Brain microvascular endothelial cell (primary cell): ENCODE measurements around the gene RAB40C.

Experiments used
- DNase-seq: peaks from one replicate; pipeline ENCODE4 v3.0.0-alpha.2; 2020
- H3K27ac ChIP-seq: fragments of 250-450 bp; sonication (Bioruptor Pico); 2 replicates; pipeline ENCODE4 v1.5.1; 2020; ENCODE audit warnings: mild to moderate bottlenecking, moderate library complexity
- H3K27me3 ChIP-seq: fragments of 250-450 bp; sonication (Bioruptor Pico); replicated peaks from 2 replicates; pipeline ENCODE4 v1.5.1; 2020; ENCODE audit warnings: mild to moderate bottlenecking
- H3K36me3 ChIP-seq: fragments of 250-450 bp; sonication (Bioruptor Pico); replicated peaks from 2 replicates; pipeline ENCODE4 v1.5.1; 2020; ENCODE audit warnings: mild to moderate bottlenecking
- H3K4me3 ChIP-seq: 2 replicates; pipeline ENCODE4 v1.5.1; 2011; ENCODE audit warnings: low read depth, mild to moderate bottlenecking, control low read depth, low read length, moderate library complexity
- CTCF ChIP-seq: IDR thresholded peaks from 2 replicates; pipeline ENCODE4 v1.5.1; 2011; ENCODE audit warnings: low read depth, mild to moderate bottlenecking, moderate library complexity, low read length, control low read depth, inconsistent platforms; ENCODE audit errors: missing control alignments
- in situ Hi-C: cut with HindIII; loops from 2 replicates; pipeline ENCODE4 v1.10.0; 2017; ENCODE audit warnings: low sequenced_read_pairs, low pct_ligation_motif_present

RAB40C gene

GRCh38 chr16:642189-643049 is 52.6 kb downstream of the RAB40C start:
- no peak overlapping the region for H3K27ac ChIP-seq
- in situ Hi-C loops: no loop called here
- H3K27me3 ChIP-seq: no peaks in the 10 kb centered on the region
- TF ChIP-seq CTCF: no peak
- H3K4me3 ChIP-seq: peak overlapping the region; percentile 53
- DNase-seq: no peak
- no peaks in the 10 kb centered on the region for H3K36me3 ChIP-seq

- Histone ChIP-seq H3K27ac (no peak overlapping the region), H3K4me3 (peak overlapping the region; percentile 53), H3K27me3 (no peaks in the 10 kb centered on the region), H3K36me3 (no peaks in the 10 kb centered on the region)
- in situ Hi-C loops: no loop called here
- TF ChIP-seq CTCF: no peak
- no peak for DNase-seq
These were observed 53.1 kb downstream of the RAB40C start for GRCh38 chr16:643050-643368.

- Histone ChIP-seq H3K27me3 (no peaks in the 10 kb centered on the region), H3K36me3 (no peaks in the 10 kb centered on the region), H3K4me3 (no peak overlapping the region), H3K27ac (no peak overlapping the region)
- in situ Hi-C loops: no loop called here
- TF ChIP-seq CTCF: no peak
- no peak for DNase-seq
These were observed 54.7 kb downstream of the RAB40C start for GRCh38 chr16:644556-644955.

GRCh38 chr16:645852-646678 is 56.2 kb downstream of the RAB40C start:
- DNase-seq: no peak
- no peaks in the 10 kb centered on the region for H3K27me3 ChIP-seq
- no peak for TF ChIP-seq CTCF
- no peaks in the 10 kb centered on the region for H3K36me3 ChIP-seq
- H3K4me3 ChIP-seq: no peak overlapping the region
- H3K27ac ChIP-seq: no peak overlapping the region
- in situ Hi-C loops: no loop called here

- H3K27me3 ChIP-seq: no peaks in the 10 kb centered on the region
- in situ Hi-C loops: no loop called here
- H3K27ac ChIP-seq: no peak overlapping the region
- no peaks in the 10 kb centered on the region for H3K36me3 ChIP-seq
- no peak for DNase-seq
- H3K4me3 ChIP-seq: no peak overlapping the region
- no peak for TF ChIP-seq CTCF
These were observed 56.9 kb downstream of the RAB40C start for GRCh38 chr16:646679-647172.
